Measurements from ENCODE around the gene ANKRD27.
A peak's percentile ranks its signal among the peaks of the same experiment; 100 is the strongest.
"Not testable (repeated sequence)": the region's sequence is repeated elsewhere in the genome, so short reads cannot be mapped to it uniquely, and the experiment has no call there.

The ANKRD27 gene

DNA sequence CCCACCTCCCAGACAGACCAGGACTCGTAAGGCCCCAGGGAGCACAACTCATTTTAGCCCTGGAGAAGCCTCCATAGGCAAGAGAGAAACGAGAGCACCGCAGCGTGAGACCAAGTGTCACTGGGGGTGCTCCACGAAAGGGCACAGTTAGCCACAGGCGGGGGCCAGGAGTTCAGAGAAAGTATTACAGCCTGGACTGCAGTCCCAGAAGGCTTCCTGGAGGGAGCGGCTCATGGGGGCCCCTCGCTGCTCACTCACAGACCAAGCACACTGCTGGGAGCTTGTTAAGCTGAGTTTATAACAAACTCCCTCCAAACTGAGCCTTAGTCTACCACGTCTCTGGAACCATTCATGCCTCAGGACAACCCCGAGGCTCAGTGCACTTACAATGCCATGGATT lies 16.5 kb downstream of the ANKRD27 start:
- H3K27ac ChIP-seq (ENCODE audit: extremely low read depth, low read depth, low read length), result no peak overlapping the region
- ChIA-PET CTCF (no interaction called here), POLR2A (no interaction called here)
- H3K4me3 ChIP-seq (ENCODE audit: low read depth, low read length), result no peak overlapping the region
- 0 out of 2 replicates have a peak, but pooled peaks have one; percentile 14 for TF ChIP-seq ZIC2 (tag by site-specific recombination; IDR thresholded peaks at IDR 0.05)
- no peak for TF ChIP-seq ZNF596 (tag by site-specific recombination; IDR thresholded peaks at IDR 0.05)
- H3K9me3 ChIP-seq (ENCODE audit: control insufficient read depth, insufficient read depth, low read depth, low read length), result no peaks in the 10 kb centered on the region
- H3K36me3 ChIP-seq (ENCODE audit: control insufficient read depth in 2 of 2, insufficient read depth in 1 of 2, low read length in 2 of 2), result peaks cover 23 to 73% of the 10 kb centered on the region in 2 experiments
- no peaks in the 10 kb centered on the region for H3K4me1 ChIP-seq (ENCODE audit: control insufficient read depth, insufficient read depth, low read length)

GRCh38 chr19:32658075-32658474 lies 16.9 kb downstream of the ANKRD27 start:
- ChIA-PET POLR2A (no interaction called here), CTCF (interaction anchor here (2.2 kb wide), 1 partner anchor 10 kb away, joined by 6 read pairs; no protein-coding TSS in a partner anchor)
- peaks cover 23 to 73% of the 10 kb centered on the region in 2 experiments for H3K36me3 ChIP-seq (ENCODE audit: control insufficient read depth in 2 of 2, insufficient read depth in 1 of 2, low read length in 2 of 2)

DNA sequence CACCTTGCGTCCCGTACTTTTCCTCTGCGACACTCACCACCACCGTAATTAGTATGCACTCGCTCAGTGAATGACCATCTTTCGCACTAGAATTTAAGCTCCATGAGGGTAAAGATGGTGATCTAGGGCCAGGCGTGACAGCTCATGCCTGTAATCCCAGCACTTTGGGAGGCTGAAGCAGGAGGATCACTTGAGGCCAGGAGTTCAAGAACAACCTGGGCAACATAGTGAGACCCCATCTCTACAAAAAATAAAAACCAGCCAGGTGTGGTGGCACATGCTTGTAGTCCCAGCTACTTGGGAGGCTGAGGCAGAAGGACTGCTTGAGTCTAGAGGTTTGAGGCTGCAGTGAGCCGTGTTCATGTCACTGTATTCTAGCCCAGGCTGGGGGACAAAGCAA lies 18.6 kb downstream of the ANKRD27 start:
- H3K9me3 ChIP-seq (ENCODE audit: control insufficient read depth, insufficient read depth, low read depth, low read length); H3K27ac ChIP-seq (ENCODE audit: extremely low read depth, low read depth, low read length); H3K4me3 ChIP-seq (ENCODE audit: low read depth, low read length); POLR2A ChIA-PET: not testable (repeated sequence)
- H3K4me1 ChIP-seq (ENCODE audit: control insufficient read depth, insufficient read depth, low read length), result peaks cover 13% of the 10 kb centered on the region
- CTCF ChIA-PET, result interaction anchor here (0.7 to 2.2 kb wide), 7 partner anchors 8 to 963 kb away, joined by 3 to 6 read pairs (median 5); no protein-coding TSS in a partner anchor
- peak; percentile 72 for TF ChIP-seq ZNF121 (tag by site-specific recombination; IDR thresholded peaks at IDR 0.05)
- peaks cover 23 to 74% of the 10 kb centered on the region in 2 experiments for H3K36me3 ChIP-seq (ENCODE audit: control insufficient read depth in 2 of 2, insufficient read depth in 1 of 2, low read length in 2 of 2)

More at GRCh38 chr19:32658075-32658474, 16.9 kb downstream of the ANKRD27 start:
- Histone ChIP-seq H3K27ac (ENCODE audit: extremely low read depth, low read depth, low read length) (no peak overlapping the region), H3K4me1 (ENCODE audit: control insufficient read depth, insufficient read depth, low read length) (peaks cover 4% of the 10 kb centered on the region; the same call in 1 of the 2 replicates), H3K4me3 (ENCODE audit: low read depth, low read length) (no peak overlapping the region), H3K9me3 (ENCODE audit: control insufficient read depth, insufficient read depth, low read depth, low read length) (no peaks in the 10 kb centered on the region)
- TF ChIP-seq ZBTB21 (tag by site-specific recombination; IDR thresholded peaks at IDR 0.05), result no peak
- TF ChIP-seq ZNF768 (tag by site-specific recombination; IDR thresholded peaks at IDR 0.05), result no peak
- TF ChIP-seq ZBTB17 (tag by site-specific recombination; IDR thresholded peaks at IDR 0.05), result no peak
- no peak for TF ChIP-seq KLF8 (tag by site-specific recombination; IDR thresholded peaks at IDR 0.05)
- TF ChIP-seq OVOL3 (tag by site-specific recombination; IDR thresholded peaks at IDR 0.05), result no peak
- no peak for TF ChIP-seq ZNF677 (tag by site-specific recombination; IDR thresholded peaks at IDR 0.05)
- no peak for TF ChIP-seq ZNF843 (tag by site-specific recombination; IDR thresholded peaks at IDR 0.05)
- no peak for TF ChIP-seq ZNF157 (tag by site-specific recombination; IDR thresholded peaks at IDR 0.05)
- TF ChIP-seq ZNF530 (tag by site-specific recombination; IDR thresholded peaks at IDR 0.05; ENCODE audit: low read depth), result no peak
- no peak for TF ChIP-seq ZNF311 (tag by site-specific recombination; IDR thresholded peaks at IDR 0.05; ENCODE audit: borderline replicate concordance)
- no peak for TF ChIP-seq ZNF747 (tag by site-specific recombination; IDR thresholded peaks at IDR 0.05)
- TF ChIP-seq ZNF560 (tag by site-specific recombination; IDR thresholded peaks at IDR 0.05; ENCODE audit: borderline replicate concordance), result no peak
- TF ChIP-seq ZNF112 (tag by site-specific recombination; IDR thresholded peaks at IDR 0.05), result no peak
- no peak for TF ChIP-seq RBAK (tag by site-specific recombination; IDR thresholded peaks at IDR 0.05)
- no peak for TF ChIP-seq ZNF239 (tag by site-specific recombination; IDR thresholded peaks at IDR 0.05)
- TF ChIP-seq ZNF626 (tag by site-specific recombination; IDR thresholded peaks at IDR 0.05), result no peak
- no peak for TF ChIP-seq TCF7L2 (IDR thresholded peaks at IDR 0.05; ENCODE audit: borderline replicate concordance, low read depth, low read length)
- TF ChIP-seq ZNF692 (tag by site-specific recombination; IDR thresholded peaks at IDR 0.05), result no peak

Data from HEK293 (cell line).